H9 (cell line): Measurements from ENCODE around the gene THBS3. TPM values are rescaled to one million over a fixed set of nuclear protein-coding genes. Genes with fewer than 3 reads are reported as not detected.
A peak's percentile ranks its signal among the peaks of the same experiment; 100 is the strongest.

Experiments used
- DNase-seq: peaks from one replicate; pipeline ENCODE4 v3.0.0-alpha.2; 2017
- H2AFZ ChIP-seq: one replicate; pipeline ENCODE4 v1.6.1; 2013; ENCODE audit warnings: mild to moderate bottlenecking, low read length, control low read depth, moderate library complexity
- H2AK5ac ChIP-seq: 2 replicates; pipeline ENCODE4 v1.6.1; 2013; ENCODE audit warnings: low read length, control low read depth, mixed read lengths; ENCODE audit not compliant: insufficient read length
- H2BK120ac ChIP-seq: one replicate; pipeline ENCODE4 v1.6.1; 2013; ENCODE audit warnings: low read depth, mild to moderate bottlenecking, low read length, control low read depth, inconsistent platforms; ENCODE audit not compliant: poor library complexity, severe bottlenecking
- H2BK12ac ChIP-seq: 2 replicates; pipeline ENCODE4 v1.6.1; 2013; ENCODE audit warnings: low read length, control low read depth, mixed read lengths, low read depth; ENCODE audit not compliant: insufficient read length
- H2BK15ac ChIP-seq: 2 replicates; pipeline ENCODE4 v1.6.1; 2013; ENCODE audit warnings: low read depth, low read length, control low read depth
- H2BK20ac ChIP-seq: one replicate; pipeline ENCODE4 v1.6.1; 2013; ENCODE audit warnings: low read depth, mild to moderate bottlenecking, low read length, control low read depth, inconsistent platforms; ENCODE audit not compliant: poor library complexity, severe bottlenecking
- H2BK5ac ChIP-seq: 2 replicates; pipeline ENCODE4 v1.6.1; 2013; ENCODE audit warnings: low read length, control low read depth, mixed read lengths; ENCODE audit not compliant: insufficient read length
- H3K14ac ChIP-seq: 2 replicates; pipeline ENCODE4 v1.6.1; 2013; ENCODE audit warnings: low read length, control low read depth; ENCODE audit not compliant: insufficient read depth
- H3K18ac ChIP-seq: 2 replicates; pipeline ENCODE4 v1.6.1; 2013; ENCODE audit warnings: low read depth, mild to moderate bottlenecking, mixed read lengths, low read length, control low read depth; ENCODE audit not compliant: insufficient read length
- H3K23ac ChIP-seq: 2 replicates; pipeline ENCODE4 v1.6.1; 2013; ENCODE audit warnings: low read length, control low read depth, mixed read lengths, low read depth; ENCODE audit not compliant: insufficient read length
- H3K23me2 ChIP-seq: 2 replicates; pipeline ENCODE4 v1.6.1; 2013; ENCODE audit warnings: low read depth, mild to moderate bottlenecking, mixed read lengths, low read length, control low read depth; ENCODE audit not compliant: insufficient read length, poor library complexity, severe bottlenecking
- H3K27ac ChIP-seq: 2 replicates; pipeline ENCODE4 v1.5.1; 2013; ENCODE audit warnings: low read length, control low read depth, mixed read lengths, low read depth; ENCODE audit not compliant: insufficient read length
- H3K27me3 ChIP-seq: 2 replicates; pipeline ENCODE4 v1.6.1; 2013; ENCODE audit warnings: low read length, control low read depth, inconsistent platforms; ENCODE audit not compliant: insufficient read depth
- H3K4ac ChIP-seq: 2 replicates; pipeline ENCODE4 v1.6.1; 2013; ENCODE audit warnings: low read depth, mild to moderate bottlenecking, control low read depth, inconsistent platforms, low read length, moderate library complexity
- H3K4me1 ChIP-seq: 2 replicates; pipeline ENCODE4 v1.6.1; 2013; ENCODE audit warnings: low read length, control low read depth, inconsistent platforms; ENCODE audit not compliant: insufficient read depth
- H3K4me2 ChIP-seq: 2 replicates; pipeline ENCODE4 v1.6.1; 2013; ENCODE audit warnings: low read length, control low read depth, mixed read lengths; ENCODE audit not compliant: insufficient read length, insufficient read depth
- H3K56ac ChIP-seq: 2 replicates; pipeline ENCODE4 v1.6.1; 2013; ENCODE audit warnings: low read depth, mild to moderate bottlenecking, mixed read lengths, low read length, control low read depth; ENCODE audit not compliant: insufficient read length
- H3K79me1 ChIP-seq: 2 replicates; pipeline ENCODE4 v1.6.1; 2013; ENCODE audit warnings: low read depth, mild to moderate bottlenecking, moderate library complexity, low read length, control low read depth, inconsistent platforms; ENCODE audit not compliant: insufficient read depth, poor library complexity, severe bottlenecking
- H3K79me2 ChIP-seq: 2 replicates; pipeline ENCODE4 v1.6.1; 2013; ENCODE audit warnings: low read length, control low read depth, inconsistent platforms; ENCODE audit not compliant: insufficient read depth
- H3K9ac ChIP-seq: 2 replicates; pipeline ENCODE4 v1.6.1; 2013; ENCODE audit warnings: low read length, control low read depth, mixed read lengths; ENCODE audit not compliant: insufficient read length; ENCODE audit errors: extremely low read depth
- H3K9me3 ChIP-seq: one replicate; pipeline ENCODE4 v1.6.1; 2013; ENCODE audit warnings: low read depth, low read length, inconsistent platforms; ENCODE audit not compliant: control insufficient read depth
- H3T11ph ChIP-seq: one replicate; pipeline ENCODE4 v1.6.1; 2013; ENCODE audit warnings: mild to moderate bottlenecking, low read length, control low read depth, inconsistent platforms
- H4K20me1 ChIP-seq: one replicate; pipeline ENCODE4 v1.6.1; 2013; ENCODE audit not compliant: control insufficient read depth, insufficient read length, insufficient read depth
- H4K5ac ChIP-seq: 2 replicates; pipeline ENCODE4 v1.6.1; 2013; ENCODE audit warnings: low read depth, mild to moderate bottlenecking, mixed read lengths, low read length, control low read depth; ENCODE audit not compliant: insufficient read length
- H4K8ac ChIP-seq: replicated peaks from 2 replicates; pipeline ENCODE4 v1.6.1; 2013; ENCODE audit warnings: low read length, control low read depth, mixed read lengths, low read depth; ENCODE audit not compliant: insufficient read length
- H4K91ac ChIP-seq: 2 replicates; pipeline ENCODE4 v1.6.1; 2013; ENCODE audit warnings: low read depth, mild to moderate bottlenecking, moderate library complexity, mixed read lengths, low read length, control low read depth; ENCODE audit not compliant: insufficient read length
- H3K27ac Mint-ChIP-seq, 3 experiments: 2 replicates in 2 of 3; 3 replicates in 1 of 3; pipeline ENCODE4 v1.8.0; 2020 to 2021; ENCODE audit warnings: mixed read lengths in 3 of 3, mild to moderate bottlenecking in 1 of 3, moderate library complexity in 1 of 3
- H3K27me3 Mint-ChIP-seq: 2 replicates; pipeline ENCODE4 v1.8.0; 2021; ENCODE audit warnings: low read depth, mild to moderate bottlenecking, moderate library complexity, mixed read lengths
- H3K36me3 Mint-ChIP-seq, 3 experiments: 2 replicates in 2 of 3; 3 replicates in 1 of 3; pipeline ENCODE4 v1.8.0; 2020 to 2021; ENCODE audit warnings: low read depth in 3 of 3, mixed read lengths in 3 of 3; ENCODE audit not compliant: insufficient read depth in 1 of 3
- H3K4me1 Mint-ChIP-seq, 2 experiments: 2 replicates each; pipeline ENCODE4 v1.8.0; 2020; ENCODE audit warnings: mixed read lengths in 2 of 2
- H3K4me3 Mint-ChIP-seq, 2 experiments: 2 replicates in 1 of 2; 3 replicates in 1 of 2; pipeline ENCODE4 v1.8.0; 2020 to 2021; ENCODE audit warnings: mild to moderate bottlenecking in 2 of 2, mixed read lengths in 2 of 2, moderate library complexity in 1 of 2
- H3K9me3 Mint-ChIP-seq, 2 experiments: 2 replicates in 1 of 2; 3 replicates in 1 of 2; pipeline ENCODE4 v1.8.0; 2020; ENCODE audit warnings: mild to moderate bottlenecking in 2 of 2, mixed read lengths in 2 of 2, moderate library complexity in 1 of 2
- CTCF ChIP-seq: fragments of 200-600 bp; sonication (generic); conservative IDR thresholded peaks from 3 replicates; pipeline ENCODE4 v1.8.0; 2021; ENCODE audit warnings: antibody characterized with exemption, mild to moderate bottlenecking
- whole genome bisulfite sequencing: extraction: QIAGEN DNeasy Blood & Tissue Kit; methylation state at CpG from one replicate; pipeline ENCODE4 v1.1.7; 2013; ENCODE audit warnings: missing lambda C conversion rate, low lambda C conversion rate, mixed read lengths; ENCODE audit not compliant: insufficient read length; ENCODE audit errors: extremely low coverage; 5-methylcytosine and 5-hydroxymethylcytosine counted together
- total RNA-seq: library from RNA; stranded (reverse); gene quantifications from 2 replicates; pipeline ENCODE4 v1.2.1, GENCODE V29; 2021

Gene THBS3
- total RNA-seq, 1 experiment from 2014 or later: 5.9 TPM

GRCh38 chr1:155173478-155174323 lies 34.0 kb downstream of the THBS3 start, which contains the start of gene TRIM46:
TRIM46 (plus strand) TSS chr1:155173849; CDS start chr1:155173967, 118 bp downstream.
- no CpG with 5 or more reads among the region's 38 CpGs for WGBS
- peak within 1 kb of the TSS; percentile 40; the same call in 1 of the 2 replicates for H3K14ac ChIP-seq
- Mint-ChIP-seq H3K9me3 (no peaks in the 10 kb centered on the region), H3K4me3 (peak within 1 kb of the TSS; percentile 92 to 97), H3K27ac (peak within 1 kb of the TSS; percentile 93 to 98 (median 95)), H3K36me3 (peaks cover 18 to 48% (median 37%) of the 10 kb centered on the region in 3 experiments), H3K4me1 (peaks cover 23 to 37% of the 10 kb centered on the region in 2 experiments), H3K27me3 (no peaks in the 10 kb centered on the region; the same call in none of the 2 replicates)
- no peak within 1 kb of the TSS for H2BK5ac ChIP-seq
- H3K18ac ChIP-seq: peak within 1 kb of the TSS; percentile 43
- H2AK5ac ChIP-seq: no peak within 1 kb of the TSS
- no peaks in the 10 kb centered on the region for H3K79me1 ChIP-seq
- peak within 1 kb of the TSS; percentile 75 for H3K4me2 ChIP-seq
- H2AFZ ChIP-seq: no peak within 1 kb of the TSS
- H4K91ac ChIP-seq: no peak within 1 kb of the TSS
- no peak within 1 kb of the TSS for H4K8ac ChIP-seq
- H3K4ac ChIP-seq: no peak within 1 kb of the TSS
- no peak within 1 kb of the TSS for H2BK120ac ChIP-seq
- H3K56ac ChIP-seq: no peak within 1 kb of the TSS
- peak within 1 kb of the TSS; percentile 76 for H3K9ac ChIP-seq
- DNase-seq: peak; percentile 81
- H4K20me1 ChIP-seq: no peaks in the 10 kb centered on the region
- TF ChIP-seq CTCF: peak; percentile 26; the same call in 2 of the 3 replicates
- H2BK20ac ChIP-seq: no peak within 1 kb of the TSS
- H3K4me1 ChIP-seq: no peaks in the 10 kb centered on the region
- H3K9me3 ChIP-seq: no peaks in the 10 kb centered on the region
- no peaks in the 10 kb centered on the region; the same call in 1 of the 2 replicates for H3K79me2 ChIP-seq
- H3K23ac ChIP-seq: no peak within 1 kb of the TSS
- H4K5ac ChIP-seq: no peak within 1 kb of the TSS
- H2BK15ac ChIP-seq: no peak within 1 kb of the TSS
- H2BK12ac ChIP-seq: no peak within 1 kb of the TSS
- H3K23me2 ChIP-seq: peaks cover 18% of the 10 kb centered on the region
- no peaks in the 10 kb centered on the region for H3K27me3 ChIP-seq
- no peak within 1 kb of the TSS for H3K27ac ChIP-seq
- H3T11ph ChIP-seq: no peak within 1 kb of the TSS
